ENCODE data around the gene HSPB7. TPM values are rescaled to one million over a fixed set of nuclear protein-coding genes. Genes with fewer than 3 reads are reported as not detected.
"Not testable (repeated sequence)": the region's sequence is repeated elsewhere in the genome, so short reads cannot be mapped to it uniquely, and the experiment has no call there.

HSPB7 gene
- total RNA-seq, 1 donor from 2014 or later: 4.9 TPM

- H3K27ac ChIP-seq: no peak overlapping the region
- TF ChIP-seq CTCF (IDR thresholded peaks at IDR 0.05): no peak
- no peak overlapping the region for H3K4me3 ChIP-seq
- no peaks in the 10 kb centered on the region for H3K27me3 ChIP-seq (ENCODE audit: low read depth)
- intact Hi-C loops (cut with DNase I): no loop called here
- DNase-seq (no peak), ATAC-seq (no peak)
- no peaks in the 10 kb centered on the region for H3K36me3 ChIP-seq
- H3K9me3 ChIP-seq: no peaks in the 10 kb centered on the region
- H3K4me1 ChIP-seq: no peaks in the 10 kb centered on the region
These were observed 32.1 kb downstream of the HSPB7 start for GRCh38 chr1:15985611-15986297.

DNA sequence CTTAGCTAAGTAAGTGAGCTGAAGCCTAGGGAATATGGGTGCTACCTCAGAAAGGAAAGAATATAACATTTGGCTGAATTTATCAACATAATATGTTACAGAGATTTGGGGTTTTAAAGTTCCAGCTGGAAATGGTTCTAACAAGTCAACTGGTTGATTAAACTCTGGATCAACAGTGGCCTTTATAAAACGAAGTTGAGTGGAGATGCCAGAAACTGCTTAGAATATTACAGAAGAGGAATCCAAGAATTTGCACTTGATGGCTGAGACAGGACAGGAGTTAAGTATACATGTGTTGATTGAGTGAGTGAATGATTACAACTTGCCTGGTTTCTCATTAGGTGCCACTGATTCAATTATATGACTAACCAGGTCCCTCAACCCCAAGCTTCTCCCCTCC lies 34.6 kb downstream of the HSPB7 start:
- DNase-seq (no peak), ATAC-seq (no peak)
- H3K4me1 ChIP-seq: no peaks in the 10 kb centered on the region
- H3K9me3 ChIP-seq: no peaks in the 10 kb centered on the region
- TF ChIP-seq CTCF (IDR thresholded peaks at IDR 0.05): no peak
- no peak overlapping the region for H3K4me3 ChIP-seq
- intact Hi-C loops (cut with DNase I): no loop called here
- H3K27me3 ChIP-seq (ENCODE audit: low read depth): no peaks in the 10 kb centered on the region
- H3K36me3 ChIP-seq: no peaks in the 10 kb centered on the region
- no peak overlapping the region for H3K27ac ChIP-seq

- Histone ChIP-seq H3K27me3 (ENCODE audit: low read depth) (no peaks in the 10 kb centered on the region), H3K9me3 (no peaks in the 10 kb centered on the region), H3K4me1 (no peaks in the 10 kb centered on the region), H3K36me3 (no peaks in the 10 kb centered on the region), H3K27ac (no peak overlapping the region), H3K4me3 (no peak overlapping the region)
- intact Hi-C loops (cut with DNase I): no loop called here
- DNase-seq: no peak
- no peak for TF ChIP-seq CTCF (IDR thresholded peaks at IDR 0.05)
- no peak for ATAC-seq
These were observed 36.2 kb downstream of the HSPB7 start for GRCh38 chr1:15981679-15982078.

DNA sequence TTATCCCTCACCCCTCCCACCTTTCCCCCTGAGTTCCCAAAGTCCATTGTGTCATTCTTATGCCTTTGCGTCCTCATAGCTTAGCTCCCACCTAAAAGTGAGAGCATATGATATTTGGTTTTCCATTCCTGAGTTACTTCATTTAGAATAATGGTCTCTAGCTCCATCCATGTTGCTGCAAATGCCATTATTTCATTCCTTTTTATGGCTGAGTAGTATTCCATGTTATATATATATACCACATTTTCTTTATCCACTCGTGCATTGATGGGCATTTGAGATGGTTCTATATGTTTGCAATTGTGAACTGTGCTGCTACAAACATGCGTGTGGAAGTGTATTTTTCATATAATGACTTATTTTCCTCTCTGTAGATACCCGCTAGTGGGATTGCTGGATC lies 39.9 kb downstream of the HSPB7 start:
- ATAC-seq; H3K9me3 ChIP-seq; H3K27ac ChIP-seq; H3K36me3 ChIP-seq; intact Hi-C loops (cut with DNase I); DNase-seq; H3K27me3 ChIP-seq (ENCODE audit: low read depth); H3K4me3 ChIP-seq: not testable (repeated sequence)
- H3K4me1 ChIP-seq: peaks cover 23% of the 10 kb centered on the region

- TF ChIP-seq CTCF (IDR thresholded peaks at IDR 0.05): no peak
- Histone ChIP-seq H3K27me3 (ENCODE audit: low read depth) (no peaks in the 10 kb centered on the region), H3K27ac (peak within 1 kb of the TSS; percentile 79), H3K4me3 (peak within 1 kb of the TSS; percentile 86), H3K36me3 (peaks cover 18% of the 10 kb centered on the region), H3K9me3 (no peaks in the 10 kb centered on the region), H3K4me1 (peaks cover 23% of the 10 kb centered on the region)
- DNase-seq: peak; percentile 96
- peak; percentile 98 to 99 for ATAC-seq
- intact Hi-C loops (cut with DNase I): no loop called here
These were observed 41.8 kb downstream of the HSPB7 start, which contains the start of gene ZBTB17 for GRCh38 chr1:15975805-15976680. Gene ZBTB17, minus strand, starts transcription at chr1:15976101. Its CDS starts 27,606 bp downstream, at chr1:15948495.

DNA sequence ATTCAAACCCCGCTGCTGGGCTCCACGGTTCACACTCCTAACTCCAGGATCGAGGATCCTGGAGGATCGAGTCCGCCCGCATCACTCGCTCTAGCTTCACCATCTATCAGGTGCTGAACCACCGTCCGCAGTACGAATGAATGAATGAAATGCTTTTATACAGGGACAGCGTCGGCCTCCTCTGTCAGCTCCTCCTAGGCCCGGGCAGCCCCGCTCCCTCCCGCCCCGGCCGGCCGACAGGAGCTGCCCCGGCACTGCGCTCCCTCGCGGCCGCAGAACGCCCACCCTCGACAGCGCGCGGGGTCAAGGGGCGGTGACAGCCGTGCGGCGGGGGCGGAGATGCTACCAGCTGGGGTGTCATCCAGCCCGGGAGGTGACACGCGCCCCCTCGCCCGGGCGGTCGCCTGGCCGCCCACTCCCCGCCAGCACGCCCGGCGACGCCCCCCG lies 42.5 kb downstream of the HSPB7 start:
- intact Hi-C loops (cut with DNase I): no loop called here
- peak overlapping the region; percentile 79 for H3K27ac ChIP-seq
- H3K4me3 ChIP-seq: peak overlapping the region; percentile 86
- H3K4me1 ChIP-seq: peaks cover 23% of the 10 kb centered on the region
- DNase-seq (peak; percentile 65), ATAC-seq (peak; percentile 84 to 88)
- H3K27me3 ChIP-seq (ENCODE audit: low read depth): no peaks in the 10 kb centered on the region
- TF ChIP-seq CTCF (IDR thresholded peaks at IDR 0.05): no peak
- H3K36me3 ChIP-seq: peaks cover 18% of the 10 kb centered on the region
- no peaks in the 10 kb centered on the region for H3K9me3 ChIP-seq
